ENCODE measurements around the gene ZNF444. TPM values are rescaled to one million over a fixed set of nuclear protein-coding genes. Genes with fewer than 3 reads are reported as not detected.

Gene ZNF444
- total RNA-seq: 7.9 and 12.9 TPM in 2 replicates

GRCh38 chr19:56140583-56141416, at the start of gene ZNF444:
Gene ZNF444, plus strand, starts transcription at chr19:56141287. Its CDS starts 5,625 bp downstream, at chr19:56146912.

GRCh38 chr19:56121180-56122167, 19.6 kb upstream of the ZNF444 start, which contains the start of gene ZNF787:
Gene ZNF787, minus strand, starts transcription at chr19:56121295. Its CDS starts 18,078 bp downstream, at chr19:56103217.

GRCh38 chr19:56175861-56176307, 34.8 kb downstream of the ZNF444 start, which contains the start of gene GALP:
Gene GALP, plus strand, starts transcription at chr19:56176008. Its CDS starts 1,101 bp downstream, at chr19:56177109.

GRCh38 chr19:56197646-56198045, 56.6 kb downstream of the ZNF444 start, which contains the start of gene ZSCAN5B:
Gene ZSCAN5B, minus strand, starts transcription at chr19:56197783. Its CDS starts 4,731 bp downstream, at chr19:56193052.

GRCh38 chr19:56201973-56202372, 60.9 kb downstream of the ZNF444 start, which contains the start of gene ZSCAN5C:
Gene ZSCAN5C, plus strand, starts transcription at chr19:56202273. Its CDS starts 3,641 bp downstream, at chr19:56205914.

Other genes with a start within 250 kb of the ZNF444 start
- not detected in 2 replicates for gene NLRP13, start 209.0 kb upstream of the ZNF444 start, total RNA-seq
- not detected in 2 replicates for gene NLRP8, start 193.5 kb upstream of the ZNF444 start, total RNA-seq
- gene NLRP5, start 154.5 kb upstream of the ZNF444 start, total RNA-seq: not detected in 2 replicates
- 42.1 and 57.4 TPM in 2 replicates for gene ZNF787, start 20.0 kb upstream of the ZNF444 start, total RNA-seq
- not detected in 2 replicates for gene GALP, start 34.7 kb downstream of the ZNF444 start, total RNA-seq
- not detected in 2 replicates for gene ZSCAN5B, start 56.5 kb downstream of the ZNF444 start, total RNA-seq
- gene ZSCAN5C, start 61.0 kb downstream of the ZNF444 start, total RNA-seq: not detected in 2 replicates
- gene EDDM13, start 131.5 kb downstream of the ZNF444 start, total RNA-seq: 0.36 TPM in 1 of 2 replicates, not detected in the other
- 5.1 and 5.7 TPM in 2 replicates for gene ZSCAN5A, start 173.6 kb downstream of the ZNF444 start, total RNA-seq